GM23248 (cell line): ENCODE data around the gene SCN4A. TPM values are rescaled to one million over a fixed set of nuclear protein-coding genes. Genes with fewer than 3 reads are reported as not detected.

Source experiments
- DNase-seq: peaks from one replicate; pipeline ENCODE4 v3.0.0-alpha.2; 2015
- H2AFZ ChIP-seq: fragments of 200-600 bp; sonication (generic); 2 replicates; pipeline ENCODE4 v1.6.1; 2016; ENCODE audit warnings: antibody characterized with exemption
- H3F3A ChIP-seq: fragments of 200-600 bp; sonication (generic); 2 replicates; pipeline ENCODE4 v1.6.1; 2016; ENCODE audit warnings: mild to moderate bottlenecking, antibody characterized with exemption, mixed run types; ENCODE audit not compliant: insufficient read depth
- H3K27ac ChIP-seq: fragments of 200-600 bp; sonication (generic); 2 replicates; pipeline ENCODE4 v1.5.1; 2016; ENCODE audit warnings: mild to moderate bottlenecking
- H3K27me3 ChIP-seq: fragments of 200-600 bp; sonication (generic); replicated peaks from 2 replicates; pipeline ENCODE4 v1.6.1; 2016; ENCODE audit warnings: mild to moderate bottlenecking; ENCODE audit not compliant: insufficient read depth
- H3K36me3 ChIP-seq: fragments of 200-600 bp; sonication (generic); 2 replicates; pipeline ENCODE4 v1.6.1; 2016; ENCODE audit warnings: low read depth, mild to moderate bottlenecking
- H3K4me1 ChIP-seq: fragments of 200-600 bp; sonication (generic); 2 replicates; pipeline ENCODE4 v1.6.1; 2016; ENCODE audit warnings: mild to moderate bottlenecking; ENCODE audit not compliant: insufficient read depth
- H3K4me2 ChIP-seq: fragments of 200-600 bp; sonication (generic); one replicate; pipeline ENCODE4 v1.6.1; 2016; ENCODE audit warnings: mild to moderate bottlenecking; ENCODE audit not compliant: unreplicated experiment
- H3K4me3 ChIP-seq: fragments of 200-600 bp; sonication (generic); 2 replicates; pipeline ENCODE4 v1.5.1; 2016; ENCODE audit warnings: mild to moderate bottlenecking
- H3K79me2 ChIP-seq: fragments of 200-600 bp; sonication (generic); 2 replicates; pipeline ENCODE4 v1.6.1; 2016; ENCODE audit warnings: mild to moderate bottlenecking; ENCODE audit not compliant: insufficient read depth
- H3K9ac ChIP-seq: fragments of 200-600 bp; sonication (generic); 2 replicates; pipeline ENCODE4 v1.6.1; 2016; ENCODE audit warnings: mild to moderate bottlenecking
- H3K9me2 ChIP-seq: fragments of 200-600 bp; sonication (generic); 2 replicates; pipeline ENCODE4 v1.6.1; 2016; ENCODE audit warnings: mixed run types, mild to moderate bottlenecking, moderate library complexity; ENCODE audit not compliant: insufficient read depth
- H3K9me3 ChIP-seq: fragments of 200-600 bp; sonication (generic); one replicate; pipeline ENCODE4 v1.6.1; 2017; ENCODE audit warnings: low read depth
- H4K20me1 ChIP-seq: fragments of 200-600 bp; sonication (generic); 2 replicates; pipeline ENCODE4 v1.6.0; 2016; ENCODE audit not compliant: insufficient read depth
- EZH2 ChIP-seq: fragments of 200-600 bp; sonication (generic); IDR thresholded peaks from 2 replicates; pipeline ENCODE4 v1.6.1; 2018; ENCODE audit warnings: antibody characterized with exemption, mild to moderate bottlenecking; ENCODE audit not compliant: insufficient read depth, poor library complexity, severe bottlenecking
- EZH2phosphoT487 ChIP-seq: fragments of 200-600 bp; sonication (generic); IDR thresholded peaks from 2 replicates; pipeline ENCODE4 v1.6.1; 2018; ENCODE audit warnings: antibody characterized with exemption, moderate library complexity, mild to moderate bottlenecking, low read depth; ENCODE audit not compliant: insufficient read depth
- WGBS, 2 experiments: methylation state at CpG; one replicate each; pipeline ENCODE4 v1.1.6; 2015 to 2017; ENCODE audit warnings: low lambda C conversion rate in 2 of 2, low coverage in 1 of 2; ENCODE audit errors: missing lambda C conversion rate in 2 of 2; 5-methylcytosine and 5-hydroxymethylcytosine counted together
- in situ Hi-C: fragments of 300-500 bp; cut with MboI; formaldehyde crosslinking; loops from 2 replicates; pipeline ENCODE4 v1.15.0; 2020
- polyA plus RNA-seq: library from polyadenylated mRNA; unstranded; fragments of >200 nt; fragmentation: Nextera tagmentation; extraction: Ambion mirVana; gene quantifications from 2 replicates; pipeline ENCODE4 v1.2.1, GENCODE V29; 2016
- total RNA-seq: library from RNA; depleted of rRNA; stranded (reverse); fragments of >200 nt; shearing (Covaris generic); gene quantifications from 2 replicates; pipeline ENCODE4 v1.2.3, GENCODE V29; 2014

Gene SCN4A
- total and polyA plus RNA-seq, 2 experiments from 2014 or later = not detected

DNA sequence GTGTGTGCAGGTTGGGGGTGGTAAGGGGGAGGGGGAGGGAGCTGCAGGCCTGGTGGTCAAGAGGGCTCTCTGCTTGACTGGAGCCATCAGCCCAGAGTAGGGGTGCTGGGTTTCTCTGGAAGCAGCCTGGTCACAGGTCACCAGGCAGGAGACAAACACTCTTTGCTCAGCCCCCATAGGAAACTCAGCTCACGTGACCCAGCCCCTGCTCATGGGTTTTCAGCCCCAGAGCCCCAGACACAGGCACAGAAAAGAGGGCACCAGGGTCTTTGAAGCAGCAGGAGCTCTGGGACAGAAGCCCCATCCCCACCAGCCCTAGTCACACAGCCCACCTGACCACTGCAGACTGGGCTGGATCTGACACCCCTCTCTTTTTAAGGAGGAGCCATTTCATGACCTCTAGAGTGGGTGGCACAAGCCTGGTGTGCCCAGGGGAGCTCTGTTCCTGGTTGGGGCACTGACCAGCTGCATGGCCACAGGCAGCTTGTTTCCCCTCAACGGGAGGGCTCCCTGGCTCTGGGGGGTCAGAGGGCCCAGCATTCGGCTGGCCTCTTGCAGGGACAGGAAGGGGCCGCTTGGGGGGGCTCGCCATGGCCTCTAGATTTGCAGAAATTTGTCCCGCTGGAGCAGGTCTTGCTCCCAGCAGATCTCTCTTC is 26.8 kb downstream of the SCN4A start:
- H3K36me3 ChIP-seq = no peaks in the 10 kb centered on the region
- 68 to 69% methylated on average over 5 to 6 of the region's 6 CpGs for WGBS, 2 experiments
- no peak overlapping the region for H3K4me2 ChIP-seq
- no peaks in the 10 kb centered on the region for H3K9me3 ChIP-seq
- TF ChIP-seq EZH2 (no peak), EZH2phosphoT487 (no peak)
- H3F3A ChIP-seq = no peaks in the 10 kb centered on the region
- no peak for DNase-seq
- in situ Hi-C loops = no loop called here
- no peak overlapping the region for H3K4me3 ChIP-seq
- no peaks in the 10 kb centered on the region for H4K20me1 ChIP-seq
- H3K9ac ChIP-seq = no peak overlapping the region
- H3K9me2 ChIP-seq = no peaks in the 10 kb centered on the region
- no peak overlapping the region for H3K27ac ChIP-seq
- H2AFZ ChIP-seq = no peak overlapping the region
- H3K79me2 ChIP-seq = no peaks in the 10 kb centered on the region
- H3K27me3 ChIP-seq = no peaks in the 10 kb centered on the region
- no peaks in the 10 kb centered on the region for H3K4me1 ChIP-seq

GRCh38 chr17:63944736-63945499 is 27.8 kb downstream of the SCN4A start:
- H3K79me2 ChIP-seq = no peaks in the 10 kb centered on the region
- no peaks in the 10 kb centered on the region for H3K9me2 ChIP-seq
- no peaks in the 10 kb centered on the region for H3K36me3 ChIP-seq
- H3K27me3 ChIP-seq = no peaks in the 10 kb centered on the region
- no peaks in the 10 kb centered on the region for H3K9me3 ChIP-seq
- WGBS, 2 experiments = 66 to 70% methylated on average over 20 to 24 of the region's 24 CpGs
- H3K4me2 ChIP-seq = no peak overlapping the region
- H3K27ac ChIP-seq = no peak overlapping the region
- H3K4me1 ChIP-seq = no peaks in the 10 kb centered on the region
- in situ Hi-C loops = no loop called here
- H3K9ac ChIP-seq = no peak overlapping the region
- no peaks in the 10 kb centered on the region for H4K20me1 ChIP-seq
- no peak for TF ChIP-seq EZH2phosphoT487
- no peaks in the 10 kb centered on the region for H3F3A ChIP-seq
- H2AFZ ChIP-seq = no peak overlapping the region
- no peak for DNase-seq
- no peak overlapping the region for H3K4me3 ChIP-seq

- no peak overlapping the region for H3K27ac ChIP-seq
- H3F3A ChIP-seq = no peaks in the 10 kb centered on the region
- WGBS, 2 experiments = 67% methylated on average over 9 of the region's 9 CpGs
- no peaks in the 10 kb centered on the region for H3K4me1 ChIP-seq
- no peaks in the 10 kb centered on the region for H3K9me3 ChIP-seq
- no peak overlapping the region for H3K9ac ChIP-seq
- H3K27me3 ChIP-seq = no peaks in the 10 kb centered on the region
- TF ChIP-seq EZH2phosphoT487 = no peak
- no peak for TF ChIP-seq EZH2
- H3K79me2 ChIP-seq = no peaks in the 10 kb centered on the region
- H3K9me2 ChIP-seq = no peaks in the 10 kb centered on the region
- DNase-seq = no peak
- H3K36me3 ChIP-seq = no peaks in the 10 kb centered on the region
- H2AFZ ChIP-seq = no peak overlapping the region
- in situ Hi-C loops = no loop called here
- H4K20me1 ChIP-seq = no peaks in the 10 kb centered on the region
- no peak overlapping the region for H3K4me3 ChIP-seq
- no peak overlapping the region for H3K4me2 ChIP-seq
These were observed 29.0 kb downstream of the SCN4A start for GRCh38 chr17:63943745-63944144.

- Histone ChIP-seq H3K4me3 (no peak overlapping the region), H3K27ac (no peak overlapping the region), H3K79me2 (no peaks in the 10 kb centered on the region), H3F3A (no peaks in the 10 kb centered on the region), H3K4me1 (no peaks in the 10 kb centered on the region), H2AFZ (no peak overlapping the region), H3K4me2 (no peak overlapping the region), H3K36me3 (no peaks in the 10 kb centered on the region), H4K20me1 (no peaks in the 10 kb centered on the region), H3K9me3 (no peaks in the 10 kb centered on the region), H3K27me3 (no peaks in the 10 kb centered on the region), H3K9ac (no peak overlapping the region), H3K9me2 (no peaks in the 10 kb centered on the region)
- in situ Hi-C loops = no loop called here
- no peak for DNase-seq
- TF ChIP-seq EZH2phosphoT487 (no peak), EZH2 (no peak)
- WGBS, 2 experiments = 84 to 86% methylated on average over 21 of the region's 21 CpGs
These were observed 30.3 kb downstream of the SCN4A start for GRCh38 chr17:63942309-63942985.
